ENCODE results near the gene FYTTD1.

Gene FYTTD1

DNA sequence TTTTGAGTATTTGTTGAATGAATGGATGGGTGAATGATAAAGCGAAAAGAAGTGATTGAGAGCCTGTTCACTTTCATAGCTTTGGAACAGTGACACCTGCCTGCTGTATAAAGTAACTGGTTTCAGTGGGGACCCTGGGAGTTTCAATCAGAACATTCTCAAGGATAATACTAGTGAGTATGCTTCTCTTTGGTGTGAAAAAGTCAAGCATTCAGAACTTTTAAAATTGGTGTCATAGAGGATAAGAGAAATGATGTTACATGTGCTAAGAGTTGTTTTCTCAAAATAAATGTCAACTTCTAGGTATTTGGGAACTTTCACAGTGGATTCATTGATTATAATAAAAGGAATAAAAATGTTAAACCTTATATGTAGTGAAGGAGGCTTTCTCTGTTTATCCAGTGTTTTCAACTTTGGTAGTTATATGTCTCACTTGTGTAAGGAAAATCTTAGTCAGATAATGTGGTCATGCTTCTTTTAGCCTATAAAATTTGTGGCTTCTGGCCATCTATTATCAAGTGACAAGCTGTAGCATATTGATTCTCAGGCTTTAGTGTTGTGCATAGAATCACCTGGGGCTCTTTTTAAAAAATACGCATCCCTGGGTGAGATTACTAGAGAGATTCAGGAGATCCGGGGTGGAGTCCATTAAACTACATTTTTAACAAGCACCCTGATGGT lies 53.2 kb downstream of the FYTTD1 start:
- peak; percentile 13 for TF ChIP-seq CTCF (IDR thresholded peaks at IDR 0.05; ENCODE audit: control extremely low read depth, extremely low read depth, low read depth, missing control alignments)
- CTCF ChIA-PET = interaction anchor here (1.0 to 3.5 kb wide), 7 partner anchors 11 to 76 kb away, joined by 3 to 17 read pairs (median 6); partner anchors contain the start of gene LRCH3
- POLR2A ChIA-PET = no interaction called here
- DNase-seq (ENCODE audit: extremely low spot score) = no peak

GRCh38 chr3:197804511-197804910 lies 54.8 kb downstream of the FYTTD1 start:
- TF ChIP-seq CTCF (IDR thresholded peaks at IDR 0.05; ENCODE audit: control extremely low read depth, extremely low read depth, low read depth, missing control alignments) = no peak
- ChIA-PET CTCF (interaction anchor here (1.0 to 2.7 kb wide), 2 partner anchors 8 to 10 kb away, joined by 3 to 8 read pairs; no protein-coding TSS in a partner anchor), POLR2A (no interaction called here)
- no peak for DNase-seq (ENCODE audit: extremely low spot score)

- TF ChIP-seq CTCF (IDR thresholded peaks at IDR 0.05; ENCODE audit: control extremely low read depth, extremely low read depth, low read depth, missing control alignments) = no peak
- no peak for DNase-seq (ENCODE audit: extremely low spot score)
- POLR2A ChIA-PET = no interaction called here
- CTCF ChIA-PET = interaction anchor here (1.8 kb wide), 1 partner anchor 12 kb away, joined by 10 read pairs; no protein-coding TSS in a partner anchor
These were observed 58.4 kb downstream of the FYTTD1 start for GRCh38 chr3:197807969-197808587.

GRCh38 chr3:197809356-197810020 lies 59.8 kb downstream of the FYTTD1 start:
- TF ChIP-seq CTCF (IDR thresholded peaks at IDR 0.05; ENCODE audit: control extremely low read depth, extremely low read depth, low read depth, missing control alignments) = no peak
- no peak for DNase-seq (ENCODE audit: extremely low spot score)
- CTCF ChIA-PET = interaction anchor here (1.8 to 2.5 kb wide), 3 partner anchors 8 to 14 kb away, joined by 9 to 10 read pairs (median 10); no protein-coding TSS in a partner anchor
- POLR2A ChIA-PET = no interaction called here

GRCh38 chr3:197810901-197811300 lies 61.2 kb downstream of the FYTTD1 start:
- CTCF ChIA-PET = interaction anchor here (2.3 to 2.5 kb wide), 2 partner anchors 10 kb away, joined by 9 to 10 read pairs; no protein-coding TSS in a partner anchor
- POLR2A ChIA-PET = no interaction called here

More at GRCh38 chr3:197810901-197811300, 61.2 kb downstream of the FYTTD1 start:
- no peak for TF ChIP-seq CTCF (IDR thresholded peaks at IDR 0.05; ENCODE audit: control extremely low read depth, extremely low read depth, low read depth, missing control alignments)
- DNase-seq (ENCODE audit: extremely low spot score) = no peak
